Measurements from ENCODE around the gene C17orf50.
A peak's percentile ranks its signal among the peaks of the same experiment; 100 is the strongest.

C17orf50 gene

DNA sequence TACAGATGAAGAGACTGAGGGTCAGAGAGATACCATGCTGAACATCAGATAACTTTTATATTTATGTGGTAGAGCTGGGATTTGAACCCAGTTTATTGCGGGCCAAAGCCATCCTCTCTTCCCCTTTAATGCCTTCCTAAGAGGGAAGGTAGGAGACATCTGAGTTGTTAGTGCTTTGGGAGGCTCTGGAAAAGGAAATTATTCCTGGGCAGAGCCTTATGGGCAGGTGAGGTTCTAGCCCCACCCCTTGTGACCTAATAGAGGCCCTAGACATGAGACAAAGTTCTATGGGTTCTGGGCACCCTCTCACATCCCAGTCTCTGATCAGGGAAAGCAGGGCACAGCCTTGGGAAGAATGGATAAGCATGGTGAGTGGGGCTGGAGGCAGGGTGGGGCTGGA is at the start of gene C17orf50:
TSS of gene C17orf50 (plus strand) at position 301 of the 400 bp plus-strand sequence. CDS start at position 356, 55 bp downstream.
- no peak for TF ChIP-seq CTCF (IDR thresholded peaks at IDR 0.05; ENCODE audit: low read length, missing control alignments)
- no peak within 1 kb of the TSS for H3K4me3 ChIP-seq (replicated peaks; ENCODE audit: low read depth, low read length)
- no peak for DNase-seq (ENCODE audit: low read depth)

DNA sequence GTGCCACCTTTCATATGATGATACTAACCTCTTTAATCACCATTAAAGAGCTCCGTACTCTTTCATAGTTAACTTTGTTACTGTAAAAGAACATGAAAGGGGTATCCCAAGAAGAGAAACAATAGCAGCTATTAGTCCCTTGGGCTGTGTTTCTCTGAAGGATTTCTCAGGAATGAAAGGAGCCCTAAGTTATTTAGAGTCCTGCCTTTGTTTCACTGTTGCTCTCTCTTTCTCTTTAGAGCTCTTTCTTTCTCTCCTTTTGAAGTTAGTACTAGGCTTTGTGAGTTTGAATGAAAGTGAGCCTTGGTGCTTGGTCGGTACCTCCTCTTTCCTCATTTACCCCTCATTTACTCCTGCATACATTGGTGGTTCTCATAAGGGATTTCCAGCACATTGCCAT is 49.7 kb upstream of the C17orf50 start:
- DNase-seq (ENCODE audit: low read depth), result no peak
- no peak for TF ChIP-seq CTCF (IDR thresholded peaks at IDR 0.05; ENCODE audit: low read length, missing control alignments)

GRCh38 chr17:35713069-35713728 is 47.5 kb upstream of the C17orf50 start:
- TF ChIP-seq CTCF (IDR thresholded peaks at IDR 0.05; ENCODE audit: low read length, missing control alignments), result no peak
- no peak overlapping the region for H3K4me3 ChIP-seq (replicated peaks; ENCODE audit: low read depth, low read length)
- DNase-seq (ENCODE audit: low read depth), result peak; percentile 91

More for the DNA sequence above, 49.7 kb upstream of the C17orf50 start:
- H3K4me3 ChIP-seq (replicated peaks; ENCODE audit: low read depth, low read length), result no peak overlapping the region

DNA sequence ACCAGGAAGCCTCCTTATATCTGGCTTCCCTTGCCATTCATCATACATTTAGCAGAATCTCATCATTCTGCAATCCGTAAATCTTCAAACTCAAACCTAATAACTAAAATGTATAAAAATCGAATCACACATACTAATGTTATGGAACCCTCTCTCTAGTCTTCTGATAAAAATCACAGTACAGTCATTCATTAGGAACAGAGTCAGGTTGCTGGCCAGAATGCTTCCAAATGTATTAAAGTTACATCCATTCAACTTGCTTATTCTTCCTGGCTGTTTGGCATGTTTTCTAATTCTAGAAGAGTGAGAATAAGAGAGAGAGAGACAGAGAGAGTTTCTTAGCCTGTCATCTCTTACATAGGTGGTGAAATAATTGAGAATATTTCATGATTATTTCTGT is 45.7 kb upstream of the C17orf50 start:
- DNase-seq (ENCODE audit: low read depth), result no peak
- TF ChIP-seq CTCF (IDR thresholded peaks at IDR 0.05; ENCODE audit: low read length, missing control alignments), result no peak
- no peak overlapping the region for H3K4me3 ChIP-seq (replicated peaks; ENCODE audit: low read depth, low read length)

- DNase-seq (ENCODE audit: low read depth), result no peak
- no peak for TF ChIP-seq CTCF (IDR thresholded peaks at IDR 0.05; ENCODE audit: low read length, missing control alignments)
- H3K4me3 ChIP-seq (replicated peaks; ENCODE audit: low read depth, low read length), result no peak overlapping the region
These were observed 45.3 kb upstream of the C17orf50 start for GRCh38 chr17:35715416-35715815.

GRCh38 chr17:35716173-35716572 is 44.5 kb upstream of the C17orf50 start:
- H3K4me3 ChIP-seq (replicated peaks; ENCODE audit: low read depth, low read length), result no peak overlapping the region
- no peak for TF ChIP-seq CTCF (IDR thresholded peaks at IDR 0.05; ENCODE audit: low read length, missing control alignments)
- DNase-seq (ENCODE audit: low read depth), result no peak

DNA sequence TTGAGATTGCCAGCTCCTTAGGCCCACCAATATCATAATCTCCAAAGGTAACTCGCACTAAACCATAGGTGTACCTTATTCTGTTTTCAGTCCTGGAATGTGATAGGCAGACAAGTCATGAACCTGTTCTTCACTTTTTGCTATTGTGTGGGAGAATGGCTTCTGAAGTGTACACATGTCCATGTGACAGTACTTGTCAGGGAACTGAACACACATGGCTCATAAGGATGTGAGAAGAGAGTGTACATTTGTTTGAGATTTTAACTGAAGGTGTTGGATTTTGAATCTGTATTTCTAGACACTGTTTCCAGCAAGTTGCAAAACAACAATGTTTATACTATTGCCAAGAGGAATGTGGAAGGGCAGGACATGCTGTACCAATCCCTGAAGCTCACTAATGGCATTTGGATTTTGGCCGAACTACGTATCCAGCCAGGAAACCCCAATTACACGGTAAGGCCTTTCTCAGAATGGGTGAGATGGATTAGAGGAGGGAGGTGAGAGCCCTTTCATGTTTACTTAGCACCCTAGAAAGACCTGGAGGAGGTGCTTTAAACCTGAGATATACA is 43.7 kb upstream of the C17orf50 start:
- peak; percentile 23 for DNase-seq (ENCODE audit: low read depth)
- no peak overlapping the region for H3K4me3 ChIP-seq (replicated peaks; ENCODE audit: low read depth, low read length)
- TF ChIP-seq CTCF (IDR thresholded peaks at IDR 0.05; ENCODE audit: low read length, missing control alignments), result no peak

All from fibroblast of pulmonary artery (primary cell).